Activated CD8-positive, alpha-beta memory T cell treated with anti-CD3 and anti-CD28 coated beads for 4 hours (primary cell): ENCODE results near the gene DCP1B.
"Not testable (repeated sequence)": the region's sequence is repeated elsewhere in the genome, so short reads cannot be mapped to it uniquely, and the experiment has no call there.

ENCODE experiments used
- DNase-seq, 2 donors: peaks; one replicate each; pipeline ENCODE4 v3.0.0-alpha.2; 2020; ENCODE audit warnings: low read depth in 2 of 2

The DCP1B gene

DNA sequence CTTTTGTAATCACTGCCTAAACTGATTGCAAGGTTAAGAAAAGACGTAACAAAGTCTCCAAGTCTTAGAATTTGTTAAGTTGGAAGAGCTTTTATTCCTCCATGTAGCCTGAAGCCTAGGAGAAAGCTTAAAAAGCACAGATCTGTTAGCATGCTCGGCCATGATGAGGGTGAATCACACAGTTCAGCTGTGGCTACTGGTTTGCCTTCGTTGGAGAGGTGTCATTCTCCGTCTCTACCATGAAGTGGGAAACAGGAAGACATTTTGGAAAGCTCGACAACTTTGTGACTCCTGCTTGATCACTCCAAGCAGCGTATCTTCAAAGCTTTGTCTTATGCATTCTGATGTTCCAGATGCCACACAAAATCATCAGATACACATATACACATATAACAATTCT, 27.1 kb downstream of the DCP1B start:
- no peak for DNase-seq

DNA sequence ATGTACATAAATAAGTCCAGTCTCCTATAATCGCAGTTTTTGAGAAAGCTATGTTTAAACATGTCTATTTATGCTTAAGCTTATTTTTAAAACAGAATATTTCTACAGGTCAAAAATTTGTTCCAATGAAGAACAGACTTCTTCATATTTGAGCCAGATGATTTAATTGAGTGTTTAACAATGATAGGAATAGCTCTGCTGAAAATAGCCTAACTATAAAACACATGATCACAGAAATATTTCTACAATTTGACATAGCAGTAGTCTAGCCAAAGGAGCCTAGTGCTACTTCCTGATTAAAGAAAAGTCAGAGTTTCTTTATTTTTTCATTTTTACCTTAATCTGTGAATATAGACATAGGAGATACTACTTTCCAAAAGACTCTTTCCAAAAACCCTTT, 29.4 kb downstream of the DCP1B start:
- no peak for DNase-seq

DNA sequence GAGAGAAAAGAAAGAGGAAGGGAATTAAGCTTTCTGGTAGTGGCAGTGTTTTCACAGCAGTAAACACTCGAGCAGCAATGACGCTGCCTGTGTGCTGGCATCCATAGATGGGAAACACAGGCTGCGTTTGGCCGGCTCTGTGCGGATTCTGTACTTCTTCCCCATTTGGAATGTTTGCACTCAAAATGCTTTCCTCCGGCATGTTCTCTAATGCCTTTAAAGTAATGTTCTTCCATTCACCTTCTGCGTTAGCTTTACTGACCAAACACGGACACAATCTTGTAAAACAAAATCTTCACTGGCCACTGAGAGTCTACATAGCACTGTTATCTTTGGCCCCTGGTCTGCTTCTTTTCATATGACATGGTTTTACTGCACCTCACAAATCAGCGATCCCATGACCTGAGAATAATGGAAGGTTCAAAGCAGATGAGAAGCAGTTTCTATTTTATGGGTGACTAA, 31.4 kb downstream of the DCP1B start:
- no peak for DNase-seq

DNA sequence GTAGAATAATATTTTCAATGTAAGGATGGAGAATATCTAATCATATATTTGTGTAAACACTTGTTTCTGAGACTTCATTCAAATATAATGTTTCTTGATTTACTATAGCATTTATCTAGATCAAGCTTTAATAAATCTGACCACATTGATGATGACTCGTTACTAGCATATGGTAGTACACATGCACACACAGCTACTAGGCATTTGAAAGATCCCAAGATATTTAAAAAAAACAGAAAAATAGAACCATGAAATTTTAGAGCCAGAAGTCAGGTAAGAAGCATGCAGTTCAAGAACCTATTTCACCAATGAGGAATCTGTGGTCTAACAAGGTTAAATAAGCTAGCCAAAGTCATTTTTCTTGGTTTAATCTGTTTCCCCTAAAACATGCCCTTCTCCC, 32.0 kb downstream of the DCP1B start:
- DNase-seq: no peak

DNA sequence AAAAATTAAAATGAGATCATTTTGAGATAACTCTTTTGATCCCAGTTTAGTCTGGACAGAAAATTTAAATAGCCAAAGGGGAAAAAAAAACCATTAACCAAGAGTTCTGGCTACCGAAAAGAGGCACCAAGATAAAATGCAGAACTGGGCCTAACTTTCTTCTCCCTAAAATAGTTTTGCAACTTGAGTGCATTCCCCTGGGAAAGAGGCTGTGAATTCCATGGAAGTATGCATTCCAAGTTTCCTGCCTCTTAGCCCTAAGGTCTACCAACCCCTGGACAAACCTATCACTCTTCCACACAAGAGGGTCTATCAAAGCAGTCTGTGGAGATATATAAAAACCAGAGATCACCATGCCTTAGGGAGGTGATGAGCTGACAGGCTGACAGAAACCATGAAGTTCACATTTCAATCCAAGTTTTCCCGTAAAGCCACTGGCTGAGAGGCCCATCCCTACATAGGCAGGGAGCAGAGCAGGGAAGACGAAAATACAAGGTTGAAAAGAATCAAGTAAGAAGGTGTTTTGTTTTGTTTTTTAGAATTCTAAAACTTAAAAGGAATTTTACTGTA, 33.8 kb downstream of the DCP1B start:
- no peak for DNase-seq

DNA sequence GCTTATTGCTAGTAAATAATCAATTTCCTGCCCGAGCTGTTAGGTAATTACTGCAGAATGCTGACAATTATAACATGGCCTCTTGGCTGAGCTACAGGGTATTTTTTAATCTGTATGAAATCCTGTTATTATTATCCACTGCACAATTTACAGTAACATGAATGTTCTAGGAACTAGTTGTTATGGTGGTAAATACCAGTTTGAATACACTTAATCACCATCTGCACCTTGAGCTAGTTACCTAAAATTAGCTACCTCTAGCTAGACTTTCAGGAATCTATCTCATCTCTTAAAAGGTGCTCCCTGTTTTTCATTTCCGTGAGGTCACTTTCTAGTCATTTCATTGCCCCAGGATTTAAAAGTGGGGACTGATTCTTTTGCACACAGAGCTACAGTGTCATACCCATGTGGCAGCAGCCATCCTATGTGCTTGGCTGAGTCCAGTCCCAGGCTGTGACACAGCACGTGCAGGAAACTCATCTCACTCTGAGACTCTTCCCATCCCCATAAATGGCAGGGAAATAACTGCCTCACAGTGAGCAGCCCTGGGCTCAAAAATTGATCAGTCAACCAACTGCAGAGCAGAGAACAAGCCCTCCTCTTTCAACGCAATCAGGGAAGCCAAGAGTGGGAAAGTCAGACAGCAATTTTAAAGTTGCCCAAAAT, 37.6 kb downstream of the DCP1B start:
- DNase-seq: no peak

DNA sequence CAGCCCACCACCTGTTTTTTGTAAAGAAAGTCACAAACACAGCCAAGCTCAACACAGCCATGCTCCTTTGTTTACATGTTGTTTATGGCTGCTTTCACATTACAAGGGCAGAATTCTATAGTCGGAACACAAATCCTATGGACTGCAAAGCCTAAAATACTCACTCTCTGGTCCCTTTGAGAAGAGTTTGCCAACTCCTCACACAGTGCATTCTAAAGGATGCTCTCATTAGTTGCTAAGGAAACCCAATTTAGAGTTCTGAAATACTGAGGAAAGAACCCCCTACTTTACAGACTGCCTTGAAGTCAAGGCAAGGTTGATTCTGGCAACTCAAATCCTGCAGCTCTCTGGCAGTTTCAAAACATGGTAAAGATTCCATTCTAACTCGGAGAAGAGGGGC, 38.3 kb downstream of the DCP1B start:
- DNase-seq: no peak

DNA sequence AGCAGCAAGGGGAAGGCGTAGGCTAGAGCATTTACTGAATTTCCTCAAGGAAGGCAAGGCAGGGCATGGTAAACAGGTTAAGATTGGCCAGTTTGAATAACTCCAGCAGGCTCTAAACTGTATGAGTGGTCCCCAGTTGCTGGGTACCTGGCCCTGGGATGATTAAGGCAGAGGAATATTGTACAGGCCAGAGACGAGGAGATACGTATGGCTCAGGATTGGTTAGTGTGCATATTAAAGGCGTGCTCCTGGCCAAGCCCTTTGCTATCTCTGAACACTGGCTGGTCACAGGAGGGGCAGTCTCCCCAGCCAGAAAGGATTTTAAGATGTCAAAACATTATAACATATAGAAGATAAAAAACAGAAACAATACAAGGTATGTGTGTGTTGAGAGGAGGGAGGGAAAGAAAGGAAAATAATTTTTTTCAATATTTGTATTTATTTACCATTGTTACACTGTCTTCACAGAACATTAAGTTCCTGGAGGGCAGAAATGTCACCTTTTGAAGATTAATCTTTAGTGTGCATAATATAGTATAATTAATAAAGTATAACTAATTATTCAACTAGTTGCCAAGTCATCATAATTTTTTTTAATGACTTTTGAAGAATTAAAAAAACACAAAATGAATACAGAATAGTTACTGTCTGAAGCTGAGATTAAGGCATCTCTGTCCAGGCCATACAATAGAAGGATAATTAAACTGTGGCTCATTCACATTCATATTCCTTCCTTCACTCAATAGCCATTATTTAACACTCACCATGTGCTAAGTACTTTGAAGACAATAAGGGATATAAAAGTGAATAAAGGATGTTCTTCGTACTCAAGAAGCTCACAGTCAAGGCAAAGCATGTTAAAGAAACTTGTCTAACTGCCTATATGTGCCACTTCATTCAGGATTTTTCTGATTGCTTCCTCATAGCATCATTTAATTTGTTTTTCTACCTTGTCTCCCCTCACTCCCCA, 41.9 kb downstream of the DCP1B start:
- no peak for DNase-seq

DNA sequence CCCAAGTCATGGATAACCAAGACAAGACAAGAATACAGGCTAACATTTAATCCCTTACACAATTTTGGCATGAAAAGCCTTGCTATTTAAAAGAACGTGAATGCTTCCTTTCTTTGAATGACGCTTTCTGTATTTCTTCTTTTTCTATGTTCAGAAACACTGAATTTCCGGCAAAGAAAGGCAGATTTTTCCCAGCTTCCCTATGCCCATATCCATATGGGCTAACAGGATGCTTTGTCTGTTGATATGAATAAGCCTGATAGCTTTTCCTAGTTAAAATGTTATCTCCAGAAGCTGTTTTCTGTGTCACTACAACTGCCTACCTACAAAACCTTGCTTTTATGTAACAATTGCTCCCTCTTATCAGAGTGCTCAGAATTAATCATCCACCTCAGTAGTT, 47.5 kb downstream of the DCP1B start:
- no peak for DNase-seq

DNA sequence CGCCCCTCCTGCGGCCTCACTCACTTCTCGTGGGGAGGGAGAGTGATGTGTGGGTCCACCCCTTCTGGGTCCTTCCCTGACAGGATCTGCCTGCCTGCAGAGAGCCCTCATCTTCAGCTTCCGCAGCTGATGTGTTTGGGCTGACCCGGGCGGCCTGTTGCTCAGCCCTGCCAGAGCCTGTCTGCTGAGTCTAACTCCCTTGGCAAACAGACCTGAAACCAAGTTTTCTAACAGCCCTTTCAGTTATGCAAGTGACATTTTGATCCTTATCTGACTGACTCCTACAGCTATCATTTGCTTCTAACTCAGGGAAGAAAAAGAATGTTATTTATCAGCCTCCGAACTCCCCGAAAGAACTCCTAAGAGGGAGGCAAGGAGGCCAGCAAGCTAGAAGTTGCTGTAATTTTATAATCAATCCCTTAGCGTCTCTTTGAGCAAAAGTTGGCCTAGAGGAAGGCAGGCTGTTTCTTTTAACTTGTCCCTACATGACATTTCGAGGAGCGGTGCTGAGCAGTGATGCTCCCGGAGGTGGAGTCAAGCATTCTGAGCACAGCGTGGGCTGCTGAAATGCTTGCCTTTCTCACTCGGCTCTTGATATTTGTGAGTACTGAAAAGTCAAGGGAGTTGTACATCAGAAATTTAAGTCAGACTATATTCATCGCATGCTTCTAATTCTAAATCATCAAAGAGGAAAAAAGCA, 54.3 kb downstream of the DCP1B start:
- DNase-seq: no peak

DNA sequence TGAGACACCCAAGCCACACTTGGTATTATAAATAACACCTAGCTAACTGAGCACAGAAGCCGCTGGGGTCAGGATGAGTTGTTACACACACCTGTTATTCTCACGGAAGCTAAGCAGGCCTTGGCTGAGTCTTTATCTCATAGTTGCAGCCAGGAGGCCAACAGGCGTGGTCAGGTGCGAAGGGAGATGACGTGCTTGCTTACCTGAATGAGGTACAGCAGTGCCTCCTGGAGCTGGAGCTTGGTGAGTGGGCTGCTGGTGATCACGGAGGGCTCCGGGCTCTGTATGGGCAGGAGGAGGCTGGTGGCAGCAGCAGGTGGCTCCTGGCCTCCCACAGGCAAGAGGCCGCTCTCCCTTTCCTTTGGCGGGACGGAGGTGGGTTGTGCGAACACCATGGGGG, 55.4 kb downstream of the DCP1B start:
- DNase-seq: no peak

DNA sequence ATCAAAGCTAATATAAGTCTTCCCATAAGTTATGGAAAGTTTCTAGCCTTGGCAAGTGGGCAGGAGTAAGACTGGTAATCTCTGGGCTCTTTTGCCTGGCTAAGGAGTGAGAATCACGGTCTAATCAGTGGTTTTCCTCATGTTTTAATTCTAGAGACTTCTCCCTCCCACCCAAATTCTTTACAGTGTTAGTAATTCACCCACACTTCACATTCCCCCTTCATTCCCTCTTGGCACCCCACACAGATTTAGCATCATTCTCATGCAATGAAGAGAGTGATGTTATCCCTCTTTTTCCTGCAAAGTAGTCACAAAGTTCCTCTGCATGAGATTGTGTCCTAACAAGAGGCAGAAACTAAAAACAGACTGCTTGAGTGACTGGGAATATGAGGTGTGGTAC, 57.2 kb downstream of the DCP1B start:
- DNase-seq: no peak

DNA sequence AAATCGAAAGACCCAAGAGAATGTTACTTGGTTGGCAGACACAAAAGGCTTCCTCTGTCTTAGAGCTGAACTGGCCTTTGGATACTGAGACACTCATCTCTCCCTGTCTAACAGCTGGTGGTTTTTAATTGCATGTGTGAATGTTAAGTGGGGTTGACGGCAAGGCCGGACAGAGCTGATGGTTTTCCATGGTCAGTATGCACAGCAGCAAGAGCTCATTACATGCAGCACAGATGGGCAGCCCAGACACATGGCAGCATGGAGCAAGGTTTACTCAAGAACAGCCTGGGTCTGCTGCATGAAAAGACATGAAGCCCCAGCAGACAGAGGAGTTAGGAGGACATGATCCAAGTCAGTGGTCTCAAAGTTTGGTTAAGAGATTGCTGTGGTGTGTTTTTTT, 58.0 kb downstream of the DCP1B start:
- DNase-seq: no peak

DNA sequence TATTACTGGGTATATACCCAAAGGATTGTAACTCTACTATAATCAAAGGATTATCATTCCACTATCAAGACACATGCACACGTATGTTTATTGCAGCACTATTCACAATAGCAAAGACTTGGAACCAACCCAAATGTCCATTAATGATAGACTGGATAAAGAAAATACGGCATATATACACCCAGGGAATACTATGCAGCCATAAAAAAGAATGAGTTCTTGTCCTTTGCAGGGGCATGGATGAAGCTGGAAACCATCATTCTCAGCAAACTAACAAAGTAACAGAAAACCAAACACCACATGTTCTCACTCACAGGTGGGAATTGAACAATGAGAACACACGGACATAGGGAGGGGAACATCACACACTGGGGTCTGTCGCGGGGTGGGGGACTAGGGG, 58.8 kb downstream of the DCP1B start:
- DNase-seq: not testable (repeated sequence)

DNA sequence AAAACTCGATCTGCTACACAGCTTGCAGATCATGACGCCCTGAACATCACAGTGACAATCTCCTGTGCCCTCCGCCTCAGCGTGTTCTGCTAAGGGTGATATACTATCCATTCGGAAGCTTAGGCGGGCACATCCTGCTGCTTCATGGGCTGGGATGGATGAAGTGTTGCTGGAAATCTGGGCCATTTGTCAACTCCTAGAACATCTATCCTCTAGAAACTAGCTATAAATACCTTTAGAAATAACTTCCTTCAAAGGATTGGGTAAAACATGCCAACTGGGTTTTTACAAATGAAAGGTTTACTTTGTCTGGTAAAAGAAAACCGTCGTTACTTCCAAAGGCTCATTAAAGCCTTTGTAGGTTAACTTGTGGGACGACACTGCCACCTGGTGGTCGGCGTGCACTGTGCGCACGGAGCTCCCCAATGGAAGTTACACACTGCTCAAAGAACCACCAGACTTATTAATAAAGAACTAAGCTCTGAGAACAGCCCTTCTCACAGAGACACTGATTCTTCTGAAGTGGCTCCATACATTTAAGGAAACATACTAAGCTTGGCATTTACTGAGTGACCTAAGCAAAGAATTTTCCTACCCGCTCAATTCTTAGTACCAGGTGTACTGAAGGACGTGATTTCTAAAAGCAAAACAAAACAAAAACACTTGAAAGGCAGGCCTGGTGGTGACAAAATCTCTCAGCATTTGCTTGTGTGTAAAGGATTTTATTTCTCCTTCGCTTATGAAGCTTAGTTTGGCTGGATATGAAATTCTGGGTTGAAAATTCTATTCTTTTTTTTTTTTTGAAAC, 64.3 kb downstream of the DCP1B start:
- DNase-seq: peak; percentile 79 to 82

DNA sequence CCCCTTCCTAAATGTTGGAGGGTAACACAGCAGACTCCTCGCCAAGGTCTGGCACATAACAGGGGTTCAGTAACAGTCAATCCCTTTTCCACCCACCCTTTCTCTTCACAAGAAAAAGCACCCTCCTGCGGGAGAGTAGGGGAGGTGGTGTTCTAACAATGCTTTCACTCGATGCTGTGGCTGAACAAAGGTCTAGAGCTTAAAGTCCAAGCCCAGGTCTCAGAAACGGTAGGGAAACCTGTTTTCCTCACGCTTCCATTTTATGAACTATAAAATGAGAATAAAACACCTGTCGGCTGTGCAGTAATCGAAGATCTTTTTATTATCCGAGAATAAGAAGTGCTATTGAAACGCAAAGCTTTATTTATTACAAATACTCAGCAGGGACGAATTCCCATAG, 64.9 kb downstream of the DCP1B start:
- no peak for DNase-seq

DNA sequence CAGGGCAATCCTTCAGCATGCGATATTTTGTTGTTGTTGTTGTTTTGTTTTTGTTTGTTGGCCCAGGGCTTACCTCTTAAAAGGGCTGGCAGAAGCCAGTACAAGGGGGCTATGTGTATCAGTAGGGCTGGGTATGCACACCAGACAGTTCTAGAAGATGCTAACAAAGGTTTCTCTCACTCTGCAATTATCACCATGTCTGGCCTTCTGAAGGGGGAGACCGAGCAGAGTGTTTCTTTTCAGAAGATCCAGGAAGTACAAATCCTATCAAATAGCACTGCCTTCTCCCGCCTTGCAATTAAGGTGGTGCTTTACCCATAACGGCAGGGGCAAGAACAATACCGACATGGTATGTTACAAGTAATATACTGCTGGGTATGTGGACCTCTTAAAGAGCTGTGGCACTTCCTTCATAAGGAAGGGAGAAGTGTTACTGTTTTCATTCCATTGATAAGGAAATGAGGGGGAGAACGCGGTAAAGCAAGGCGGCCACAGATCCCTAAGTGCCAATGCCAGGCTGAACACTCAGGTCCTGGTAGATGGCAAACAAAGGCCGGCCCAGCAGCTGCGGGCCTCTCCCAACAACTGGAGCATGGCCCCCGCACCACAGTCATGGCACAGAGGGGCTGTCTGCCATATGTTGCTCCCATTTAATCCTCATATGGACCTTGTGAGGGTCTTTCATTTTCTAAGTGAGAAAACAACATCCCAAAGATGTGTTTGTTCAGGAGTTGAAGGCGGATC, 66.6 kb downstream of the DCP1B start:
- no peak for DNase-seq

DNA sequence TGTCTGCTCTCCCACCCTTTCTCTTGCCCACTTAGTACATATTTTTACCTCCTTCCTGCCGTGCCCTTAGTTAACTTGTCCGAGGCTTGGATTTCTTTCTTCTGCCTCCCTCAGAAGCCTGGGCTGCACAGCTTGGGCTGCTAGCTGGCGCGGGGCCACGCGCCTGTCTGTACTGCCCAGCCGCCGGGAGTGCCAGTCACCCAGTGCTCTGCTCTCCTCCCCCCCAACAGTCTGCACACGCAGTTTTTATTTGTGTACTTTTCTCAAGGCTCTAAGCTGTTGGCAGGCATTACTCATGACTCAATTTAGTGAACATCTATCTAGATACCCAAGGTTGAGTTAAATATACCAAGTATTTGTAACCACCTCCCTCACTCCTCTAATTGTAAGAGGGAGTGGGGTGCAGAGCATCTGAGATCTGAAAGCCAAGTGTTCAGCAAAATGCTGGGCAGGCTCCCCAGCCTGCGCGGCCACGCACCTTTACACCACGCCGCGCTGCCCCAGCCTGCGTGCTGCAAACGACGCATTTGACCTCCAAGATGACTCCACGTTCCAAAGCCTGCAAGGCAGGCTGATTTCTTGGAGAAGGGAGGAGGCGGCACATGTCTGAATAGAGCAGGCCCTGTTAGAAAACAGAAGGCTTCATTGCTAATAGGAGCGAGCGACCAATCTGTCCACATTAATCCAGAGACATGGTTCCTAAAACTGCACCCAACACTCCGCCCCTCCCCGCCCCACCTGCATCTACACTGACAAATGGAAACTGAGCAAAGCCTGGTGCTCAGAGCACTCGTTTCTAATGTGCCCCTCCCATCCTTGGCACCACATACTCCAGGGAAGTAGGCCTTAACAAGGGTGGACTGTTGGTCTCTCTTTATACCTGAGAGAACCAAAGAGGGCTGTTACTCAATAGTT, 67.6 kb downstream of the DCP1B start:
- DNase-seq: no peak

DNA sequence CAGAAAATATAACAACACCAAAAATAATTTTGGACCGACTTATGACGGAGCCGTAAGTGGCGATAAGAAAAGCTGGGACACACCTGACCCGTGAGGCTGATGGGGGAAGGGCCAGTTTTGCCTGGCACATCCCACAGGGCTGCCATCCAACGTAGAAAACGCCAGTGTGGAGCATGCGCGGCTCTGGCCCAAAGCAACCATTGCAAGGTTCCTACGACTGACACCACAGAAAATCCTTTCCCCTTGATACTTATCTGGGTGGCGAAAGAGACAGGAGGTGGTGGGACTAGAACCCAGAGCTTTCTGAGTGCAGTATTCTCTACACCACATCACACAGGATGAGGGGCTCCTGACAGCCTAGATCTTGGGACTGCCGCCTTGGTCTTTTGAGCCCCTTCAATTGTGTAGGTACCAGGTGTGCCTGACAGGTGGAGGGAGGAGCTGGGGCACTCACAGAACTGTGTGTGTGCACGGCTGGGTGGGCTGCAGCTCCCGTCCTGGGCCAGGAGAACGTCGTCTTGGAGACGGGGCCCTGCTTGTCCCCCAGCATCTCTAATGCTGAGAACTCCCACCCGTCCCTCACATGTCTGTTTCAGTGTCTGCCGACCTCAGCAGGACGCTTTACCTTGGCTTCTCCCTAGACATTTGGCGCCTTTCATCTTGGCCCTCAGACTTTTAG, 68.4 kb downstream of the DCP1B start:
- DNase-seq: no peak
